Ectodermal cell (in vitro differentiated cells): ENCODE measurements around the gene PARP3.

Experiments used
- H3K27ac ChIP-seq: 2 replicates; pipeline ENCODE4 v1.7.0; 2013; ENCODE audit warnings: mild to moderate bottlenecking, low read depth, low read length; ENCODE audit not compliant: insufficient read depth, poor library complexity, severe bottlenecking
- H3K27me3 ChIP-seq: 2 replicates; pipeline ENCODE4 v1.7.0; 2013; ENCODE audit warnings: mild to moderate bottlenecking, low read length; ENCODE audit not compliant: insufficient read depth, control insufficient read depth, poor library complexity, severe bottlenecking
- H3K36me3 ChIP-seq: one replicate; pipeline ENCODE4 v1.7.0; 2013; ENCODE audit warnings: low read length; ENCODE audit not compliant: control insufficient read depth, insufficient read depth
- H3K4me1 ChIP-seq: one replicate; pipeline ENCODE4 v1.7.0; 2013; ENCODE audit warnings: low read length; ENCODE audit not compliant: control insufficient read depth, insufficient read depth
- H3K4me3 ChIP-seq: 2 replicates; pipeline ENCODE4 v1.7.0; 2013; ENCODE audit warnings: low read depth, low read length, control low read depth; ENCODE audit not compliant: insufficient read depth
- H3K9me3 ChIP-seq: 2 replicates; pipeline ENCODE4 v1.7.0; 2013; ENCODE audit warnings: mild to moderate bottlenecking, low read length, moderate library complexity; ENCODE audit not compliant: control insufficient read depth
- WGBS, 2 experiments: methylation state at CpG; one replicate each; pipeline ENCODE4 v1.1.7; 2013; ENCODE audit warnings: missing lambda C conversion rate in 2 of 2; 5-methylcytosine and 5-hydroxymethylcytosine counted together

Gene PARP3

GRCh38 chr3:51948016-51948580 lies 5.9 kb downstream of the PARP3 start:
- Histone ChIP-seq H3K27me3 (peaks cover 28% of the 10 kb centered on the region), H3K36me3 (no peaks in the 10 kb centered on the region), H3K4me1 (peaks cover under 1% of the 10 kb centered on the region), H3K27ac (no peak overlapping the region), H3K4me3 (no peak overlapping the region), H3K9me3 (no peaks in the 10 kb centered on the region)
- WGBS, 2 experiments = 88 to 89% methylated on average over 10 of the region's 10 CpGs

- H3K27me3 ChIP-seq = peaks cover 39% of the 10 kb centered on the region
- no peaks in the 10 kb centered on the region for H3K36me3 ChIP-seq
- no peaks in the 10 kb centered on the region for H3K9me3 ChIP-seq
- H3K4me3 ChIP-seq = no peak overlapping the region
- no peak overlapping the region for H3K27ac ChIP-seq
- peaks cover 3% of the 10 kb centered on the region for H3K4me1 ChIP-seq
- WGBS, 2 experiments = 91 to 93% methylated on average over 5 of the region's 5 CpGs
Observed at GRCh38 chr3:51949121-51949520, 7.0 kb downstream of the PARP3 start.

- Histone ChIP-seq H3K4me3 (no peak overlapping the region), H3K36me3 (no peaks in the 10 kb centered on the region), H3K27me3 (peaks cover 56% of the 10 kb centered on the region), H3K9me3 (no peaks in the 10 kb centered on the region), H3K4me1 (peaks cover 6% of the 10 kb centered on the region), H3K27ac (no peak overlapping the region)
- 95 to 98% methylated on average over 2 of the region's 2 CpGs for WGBS, 2 experiments
Observed at GRCh38 chr3:51950899-51951298, 8.7 kb downstream of the PARP3 start.

- WGBS, 2 experiments = 90 to 91% methylated on average over 3 of the region's 3 CpGs
- Histone ChIP-seq H3K4me3 (no peak overlapping the region), H3K27ac (no peak overlapping the region), H3K36me3 (peaks cover 7% of the 10 kb centered on the region), H3K9me3 (no peaks in the 10 kb centered on the region), H3K4me1 (peaks cover 6% of the 10 kb centered on the region), H3K27me3 (peaks cover 69% of the 10 kb centered on the region)
Observed at GRCh38 chr3:51953445-51953844, 11.3 kb downstream of the PARP3 start.

GRCh38 chr3:51954105-51954504 lies 11.9 kb downstream of the PARP3 start:
- peaks cover 69% of the 10 kb centered on the region for H3K27me3 ChIP-seq
- 86 to 88% methylated on average over 6 of the region's 6 CpGs for WGBS, 2 experiments
- peaks cover 12% of the 10 kb centered on the region for H3K36me3 ChIP-seq
- peaks cover 6% of the 10 kb centered on the region for H3K4me1 ChIP-seq
- no peaks in the 10 kb centered on the region for H3K9me3 ChIP-seq
- H3K27ac ChIP-seq = no peak overlapping the region
- H3K4me3 ChIP-seq = no peak overlapping the region

- 85 to 87% methylated on average over 1 of the region's 1 CpG for WGBS, 2 experiments
- Histone ChIP-seq H3K36me3 (peaks cover 15% of the 10 kb centered on the region), H3K4me3 (no peak overlapping the region), H3K27ac (no peak overlapping the region), H3K4me1 (peaks cover 6% of the 10 kb centered on the region), H3K27me3 (peaks cover 68% of the 10 kb centered on the region), H3K9me3 (no peaks in the 10 kb centered on the region)
Observed at GRCh38 chr3:51954713-51955112, 12.6 kb downstream of the PARP3 start.

DNA sequence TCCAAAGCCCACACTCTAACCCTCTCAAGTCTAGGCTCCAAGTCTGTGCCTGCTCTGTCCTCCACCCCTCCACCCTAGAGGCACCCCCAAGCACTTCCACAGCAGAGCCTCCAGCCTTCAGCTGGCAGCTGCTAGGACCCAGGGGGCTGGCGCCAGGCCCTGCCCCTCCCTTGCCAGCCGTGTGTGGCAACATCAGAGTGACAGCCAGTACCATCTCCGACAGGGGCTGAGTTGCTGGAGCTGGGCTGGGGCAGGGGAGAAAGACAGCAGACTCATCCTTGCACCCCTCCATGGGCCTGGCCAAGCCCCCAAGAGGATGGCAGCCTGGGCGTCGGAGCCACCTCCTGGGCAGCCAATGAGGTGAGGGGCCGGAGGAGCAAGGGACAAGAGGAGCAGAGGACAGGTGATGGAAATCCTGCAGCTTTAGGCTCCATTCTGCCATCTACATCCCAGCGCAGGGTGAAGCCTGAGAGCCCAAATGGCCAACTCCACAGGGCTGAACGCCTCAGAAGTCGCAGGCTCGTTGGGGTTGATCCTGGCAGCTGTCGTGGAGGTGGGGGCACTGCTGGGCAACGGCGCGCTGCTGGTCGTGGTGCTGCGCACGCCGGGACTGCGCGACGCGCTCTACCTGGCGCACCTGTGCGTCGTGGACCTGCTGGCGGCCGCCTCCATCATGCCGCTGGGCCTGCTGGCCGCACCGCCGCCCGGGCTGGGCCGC lies 13.2 kb downstream of the PARP3 start, which contains the start of gene GPR62:
GPR62 (plus strand) TSS at position 207 of the 718 bp plus-strand sequence; CDS start at position 479, 272 bp downstream.
- peaks cover 62% of the 10 kb centered on the region for H3K27me3 ChIP-seq

DNA sequence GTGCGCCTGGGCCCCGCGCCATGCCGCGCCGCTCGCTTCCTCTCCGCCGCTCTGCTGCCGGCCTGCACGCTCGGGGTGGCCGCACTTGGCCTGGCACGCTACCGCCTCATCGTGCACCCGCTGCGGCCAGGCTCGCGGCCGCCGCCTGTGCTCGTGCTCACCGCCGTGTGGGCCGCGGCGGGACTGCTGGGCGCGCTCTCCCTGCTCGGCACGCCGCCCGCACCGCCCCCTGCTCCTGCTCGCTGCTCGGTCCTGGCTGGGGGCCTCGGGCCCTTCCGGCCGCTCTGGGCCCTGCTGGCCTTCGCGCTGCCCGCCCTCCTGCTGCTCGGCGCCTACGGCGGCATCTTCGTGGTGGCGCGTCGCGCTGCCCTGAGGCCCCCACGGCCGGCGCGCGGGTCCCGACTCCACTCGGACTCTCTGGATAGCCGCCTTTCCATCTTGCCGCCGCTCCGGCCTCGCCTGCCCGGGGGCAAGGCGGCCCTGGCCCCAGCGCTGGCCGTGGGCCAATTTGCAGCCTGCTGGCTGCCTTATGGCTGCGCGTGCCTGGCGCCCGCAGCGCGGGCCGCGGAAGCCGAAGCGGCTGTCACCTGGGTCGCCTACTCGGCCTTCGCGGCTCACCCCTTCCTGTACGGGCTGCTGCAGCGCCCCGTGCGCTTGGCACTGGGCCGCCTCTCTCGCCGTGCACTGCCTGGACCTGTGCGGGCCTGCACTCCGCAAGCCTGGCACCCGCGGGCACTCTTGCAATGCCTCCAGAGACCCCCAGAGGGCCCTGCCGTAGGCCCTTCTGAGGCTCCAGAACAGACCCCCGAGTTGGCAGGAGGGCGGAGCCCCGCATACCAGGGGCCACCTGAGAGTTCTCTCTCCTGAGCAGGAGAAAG lies 14.0 kb downstream of the PARP3 start:
- WGBS, 2 experiments = 3% methylated on average over 97 of the region's 97 CpGs
- Histone ChIP-seq H3K4me1 (peaks cover 6% of the 10 kb centered on the region), H3K27me3 (peaks cover 54% of the 10 kb centered on the region), H3K27ac (no peak overlapping the region), H3K9me3 (no peaks in the 10 kb centered on the region), H3K4me3 (peak overlapping the region; percentile 42), H3K36me3 (peaks cover 23% of the 10 kb centered on the region)

More for the DNA sequence above, 13.2 kb downstream of the PARP3 start, which contains the start of gene GPR62:
- peaks cover 6% of the 10 kb centered on the region for H3K4me1 ChIP-seq
- no peak within 1 kb of the TSS for H3K27ac ChIP-seq
- H3K9me3 ChIP-seq = no peaks in the 10 kb centered on the region
- peak within 1 kb of the TSS; percentile 42 for H3K4me3 ChIP-seq
- 22 to 24% methylated on average over 33 of the region's 33 CpGs for WGBS, 2 experiments
- H3K36me3 ChIP-seq = peaks cover 21% of the 10 kb centered on the region

DNA sequence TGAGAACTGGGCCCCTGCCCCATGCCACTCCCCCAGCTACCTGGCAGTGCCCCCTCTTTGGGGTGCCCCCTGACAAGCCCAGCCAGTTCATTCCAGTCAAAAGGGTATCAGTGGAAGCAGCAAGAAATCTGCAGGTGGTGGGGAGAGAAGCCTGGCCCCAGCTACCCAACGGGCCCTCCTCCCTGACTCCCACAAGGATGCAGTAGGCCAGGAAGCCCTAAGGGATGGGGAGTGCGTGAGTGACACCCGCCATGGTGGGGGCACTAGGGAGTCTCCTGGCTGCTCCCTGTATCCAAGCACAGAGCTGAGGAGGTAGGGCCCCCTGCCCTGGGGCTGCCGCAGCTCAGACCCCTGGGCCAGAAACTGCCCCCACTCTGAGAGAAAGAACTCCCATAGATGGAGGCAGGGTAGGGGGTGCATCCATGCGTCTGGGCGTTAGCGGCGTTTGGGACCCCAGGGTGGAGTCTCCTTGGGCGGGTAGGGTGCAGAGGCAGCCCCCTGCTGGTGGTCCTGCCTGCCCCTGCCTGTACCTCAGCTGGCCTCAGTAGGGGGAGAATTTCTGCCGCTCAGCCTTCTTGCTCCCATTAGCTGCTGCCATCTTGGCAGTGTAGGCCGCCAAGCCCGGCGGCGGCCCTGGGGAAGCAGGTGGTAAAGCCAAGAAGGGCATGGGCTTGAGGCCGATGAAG lies 15.5 kb downstream of the PARP3 start:
- peaks cover 23% of the 10 kb centered on the region for H3K36me3 ChIP-seq
- no peak overlapping the region for H3K27ac ChIP-seq
- H3K9me3 ChIP-seq = no peaks in the 10 kb centered on the region
- peaks cover 9% of the 10 kb centered on the region for H3K4me1 ChIP-seq
- WGBS, 2 experiments = 92% methylated on average over 15 of the region's 15 CpGs
- peaks cover 43% of the 10 kb centered on the region for H3K27me3 ChIP-seq
- H3K4me3 ChIP-seq = no peak overlapping the region
